GM19324 (cell line): ENCODE measurements around the gene TM9SF2.
"Not testable (repeated sequence)": the region's sequence is repeated elsewhere in the genome, so short reads cannot be mapped to it uniquely, and the experiment has no call there.

Source experiments
- ATAC-seq: cut with Tn5 transposase; IDR thresholded peaks from one replicate; pipeline ENCODE4 v1.9.1; 2021; ENCODE audit warnings: mild to moderate bottlenecking, moderate library complexity; ENCODE audit not compliant: unreplicated experiment, low FRiP score

TM9SF2 gene

GRCh38 chr13:99528547-99528946 lies 27.3 kb downstream of the TM9SF2 start:
- no peak for ATAC-seq

- ATAC-seq, result no peak
Observed at GRCh38 chr13:99536023-99536422, 34.8 kb downstream of the TM9SF2 start.

- ATAC-seq, result no peak
Observed at GRCh38 chr13:99540530-99540929, 39.3 kb downstream of the TM9SF2 start.

- peak; percentile 98 for ATAC-seq
Observed at GRCh38 chr13:99542788-99543406, 41.6 kb downstream of the TM9SF2 start.

GRCh38 chr13:99545361-99545760 lies 44.1 kb downstream of the TM9SF2 start:
- no peak for ATAC-seq

- no peak for ATAC-seq
Observed at GRCh38 chr13:99545979-99546378, 44.7 kb downstream of the TM9SF2 start.

- no peak for ATAC-seq
Observed at GRCh38 chr13:99546878-99547277, 45.6 kb downstream of the TM9SF2 start.

GRCh38 chr13:99548448-99548847 lies 47.2 kb downstream of the TM9SF2 start:
- peak; percentile 67 for ATAC-seq

- no peak for ATAC-seq
Observed at GRCh38 chr13:99553033-99553432, 51.8 kb downstream of the TM9SF2 start.

GRCh38 chr13:99555149-99555548 lies 53.9 kb downstream of the TM9SF2 start:
- ATAC-seq, result no peak

GRCh38 chr13:99556867-99557443 lies 55.7 kb downstream of the TM9SF2 start:
- no peak for ATAC-seq

- ATAC-seq, result no peak
Observed at GRCh38 chr13:99558570-99559180, 57.4 kb downstream of the TM9SF2 start.

GRCh38 chr13:99559560-99559959 lies 58.3 kb downstream of the TM9SF2 start:
- ATAC-seq, result no peak

- ATAC-seq, result no peak
Observed at GRCh38 chr13:99563404-99563803, 62.1 kb downstream of the TM9SF2 start.

GRCh38 chr13:99564386-99564785 lies 63.1 kb downstream of the TM9SF2 start:
- ATAC-seq, result no peak

GRCh38 chr13:99565478-99566124 lies 64.3 kb downstream of the TM9SF2 start:
- no peak for ATAC-seq

GRCh38 chr13:99566125-99567083 lies 65.1 kb downstream of the TM9SF2 start:
- no peak for ATAC-seq

- ATAC-seq, result not testable (repeated sequence)
Observed at GRCh38 chr13:99568901-99569300, 67.6 kb downstream of the TM9SF2 start.

- ATAC-seq, result no peak
Observed at GRCh38 chr13:99572131-99572530, 70.9 kb downstream of the TM9SF2 start.

GRCh38 chr13:99572921-99573320 lies 71.6 kb downstream of the TM9SF2 start:
- no peak for ATAC-seq
